ENCODE results near the gene NRG3. TPM values are rescaled to one million over a fixed set of nuclear protein-coding genes. Genes with fewer than 3 reads are reported as not detected.

Gene NRG3
- total and polyA plus RNA-seq, 2 donors (not counting 1 experiment from before 2014, with no cell fraction given) = not detected

DNA sequence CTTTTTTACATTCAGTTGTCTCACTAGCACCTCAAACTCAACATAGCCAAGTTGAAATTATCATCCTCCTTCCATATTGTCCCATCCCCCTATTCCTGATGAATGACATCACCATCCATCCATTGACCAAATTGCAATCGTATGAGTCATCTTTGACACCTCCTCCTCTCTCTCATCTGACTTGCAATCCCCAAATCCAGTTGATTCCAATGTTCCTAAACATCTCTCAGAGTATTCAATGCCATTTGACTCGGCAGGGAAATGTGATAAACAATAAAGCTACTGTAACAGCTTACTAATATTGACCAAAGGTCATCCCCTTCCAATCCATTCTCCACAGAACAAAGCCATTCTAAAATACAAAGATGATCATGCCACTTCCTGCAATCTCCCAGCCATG is 1047.8 kb downstream of the NRG3 start:
- H3K79me2 ChIP-seq (ENCODE audit: control insufficient read depth, insufficient read depth, low read length) = no peaks in the 10 kb centered on the region
- no peaks in the 10 kb centered on the region for H3K4me1 ChIP-seq (ENCODE audit: control insufficient read depth, extremely low read depth, insufficient read depth, low read length)
- no peaks in the 10 kb centered on the region for H3K36me3 ChIP-seq (ENCODE audit: control insufficient read depth, insufficient read depth, low read length)
- peak in 1 of 2 donors; percentile 8 for DNase-seq (ENCODE audit: low read depth in 2 of 2)
- H3K27ac ChIP-seq (ENCODE audit: insufficient read depth, low read length) = no peak overlapping the region
- no peak overlapping the region for H2AFZ ChIP-seq (ENCODE audit: low read length)
- no peak overlapping the region for H3K4me3 ChIP-seq (replicated peaks in 1 of 4; ENCODE audit: control extremely low read depth in 1 of 4, insufficient read depth in 1 of 4, low read depth in 3 of 4, low read length in 4 of 4)
- no peaks in the 10 kb centered on the region for H3K9me3 ChIP-seq (ENCODE audit: control insufficient read depth, insufficient read depth, low read depth, low read length)
- no peak for TF ChIP-seq EZH2 (IDR thresholded peaks at IDR 0.05; ENCODE audit: low read length, missing control alignments)
- TF ChIP-seq CTCF (conservative IDR thresholded peaks at IDR 0.05 in 1 of 2, IDR thresholded peaks at IDR 0.05 in 1 of 2; ENCODE audit: low read depth in 1 of 2, low read length in 2 of 2) = no peak
- H3K4me2 ChIP-seq (ENCODE audit: extremely low read depth, insufficient read depth, low read length) = no peak overlapping the region
- no peak overlapping the region for H3K9ac ChIP-seq (ENCODE audit: insufficient read depth, low read length)
- H4K20me1 ChIP-seq (ENCODE audit: control insufficient read depth, extremely low read depth, insufficient read depth, low read length) = no peaks in the 10 kb centered on the region
- H3K27me3 ChIP-seq (ENCODE audit: control insufficient read depth, insufficient read depth, low read length) = no peaks in the 10 kb centered on the region

- no peaks in the 10 kb centered on the region for H3K36me3 ChIP-seq (ENCODE audit: control insufficient read depth, insufficient read depth, low read length)
- no peak overlapping the region for H3K4me2 ChIP-seq (ENCODE audit: extremely low read depth, insufficient read depth, low read length)
- H3K27me3 ChIP-seq (ENCODE audit: control insufficient read depth, insufficient read depth, low read length) = no peaks in the 10 kb centered on the region
- no peak overlapping the region for H3K27ac ChIP-seq (ENCODE audit: insufficient read depth, low read length)
- no peak overlapping the region for H3K9ac ChIP-seq (ENCODE audit: insufficient read depth, low read length)
- H3K9me3 ChIP-seq (ENCODE audit: control insufficient read depth, insufficient read depth, low read depth, low read length) = no peaks in the 10 kb centered on the region
- no peak overlapping the region for H2AFZ ChIP-seq (ENCODE audit: low read length)
- DNase-seq (ENCODE audit: low read depth in 2 of 2) = no peak
- H3K4me3 ChIP-seq (replicated peaks in 1 of 4; ENCODE audit: control extremely low read depth in 1 of 4, insufficient read depth in 1 of 4, low read depth in 3 of 4, low read length in 4 of 4) = no peak overlapping the region
- TF ChIP-seq EZH2 (IDR thresholded peaks at IDR 0.05; ENCODE audit: low read length, missing control alignments) (no peak), CTCF (conservative IDR thresholded peaks at IDR 0.05 in 1 of 2, IDR thresholded peaks at IDR 0.05 in 1 of 2; ENCODE audit: low read depth in 1 of 2, low read length in 2 of 2) (no peak)
- H4K20me1 ChIP-seq (ENCODE audit: control insufficient read depth, extremely low read depth, insufficient read depth, low read length) = no peaks in the 10 kb centered on the region
- H3K4me1 ChIP-seq (ENCODE audit: control insufficient read depth, extremely low read depth, insufficient read depth, low read length) = no peaks in the 10 kb centered on the region
- no peaks in the 10 kb centered on the region for H3K79me2 ChIP-seq (ENCODE audit: control insufficient read depth, insufficient read depth, low read length)
Observed at GRCh38 chr10:82924711-82925110, 1049.7 kb downstream of the NRG3 start.

DNA sequence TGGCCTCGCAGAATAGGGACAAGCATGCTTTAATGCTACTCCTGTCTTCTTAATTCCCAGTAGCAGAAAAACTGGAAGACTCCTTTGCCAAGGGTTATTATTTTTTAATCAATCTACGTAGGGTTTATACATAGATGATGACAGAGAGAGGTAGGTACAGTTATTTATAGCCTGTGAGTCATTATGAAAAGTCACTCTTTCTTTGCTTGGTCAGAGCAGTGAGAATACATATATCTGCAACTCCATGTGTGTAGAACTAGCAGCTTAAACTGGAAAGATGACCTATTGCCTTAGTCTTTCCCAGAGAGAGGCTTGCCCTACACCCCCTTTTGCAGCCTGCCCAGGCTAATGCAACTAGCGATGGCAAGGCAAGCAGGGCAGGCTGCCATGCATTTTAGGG is 1050.6 kb downstream of the NRG3 start:
- H3K4me2 ChIP-seq (ENCODE audit: extremely low read depth, insufficient read depth, low read length) = no peak overlapping the region
- no peak overlapping the region for H3K4me3 ChIP-seq (replicated peaks in 1 of 4; ENCODE audit: control extremely low read depth in 1 of 4, insufficient read depth in 1 of 4, low read depth in 3 of 4, low read length in 4 of 4)
- DNase-seq (ENCODE audit: low read depth in 2 of 2) = peak in 1 of 2 donors; percentile 62
- no peak overlapping the region for H3K27ac ChIP-seq (ENCODE audit: insufficient read depth, low read length)
- H3K36me3 ChIP-seq (ENCODE audit: control insufficient read depth, insufficient read depth, low read length) = no peaks in the 10 kb centered on the region
- H3K4me1 ChIP-seq (ENCODE audit: control insufficient read depth, extremely low read depth, insufficient read depth, low read length) = no peaks in the 10 kb centered on the region
- H4K20me1 ChIP-seq (ENCODE audit: control insufficient read depth, extremely low read depth, insufficient read depth, low read length) = no peaks in the 10 kb centered on the region
- no peaks in the 10 kb centered on the region for H3K9me3 ChIP-seq (ENCODE audit: control insufficient read depth, insufficient read depth, low read depth, low read length)
- H3K27me3 ChIP-seq (ENCODE audit: control insufficient read depth, insufficient read depth, low read length) = no peaks in the 10 kb centered on the region
- H2AFZ ChIP-seq (ENCODE audit: low read length) = no peak overlapping the region
- no peaks in the 10 kb centered on the region for H3K79me2 ChIP-seq (ENCODE audit: control insufficient read depth, insufficient read depth, low read length)
- H3K9ac ChIP-seq (ENCODE audit: insufficient read depth, low read length) = no peak overlapping the region
- TF ChIP-seq CTCF (conservative IDR thresholded peaks at IDR 0.05 in 1 of 2, IDR thresholded peaks at IDR 0.05 in 1 of 2; ENCODE audit: low read depth in 1 of 2, low read length in 2 of 2) (no peak), EZH2 (IDR thresholded peaks at IDR 0.05; ENCODE audit: low read length, missing control alignments) (no peak)

Measured in fibroblast of lung (primary cell).